DOHH2 (cell line): ENCODE measurements around the gene FBLN7.
"Not testable (repeated sequence)": the region's sequence is repeated elsewhere in the genome, so short reads cannot be mapped to it uniquely, and the experiment has no call there.

ENCODE experiments used
- H3F3A ChIP-seq: fragments of 200-600 bp; sonication (generic), shearing (Covaris generic); 2 replicates; pipeline ENCODE4 v1.6.0; 2016; ENCODE audit warnings: antibody characterized with exemption, mild to moderate bottlenecking; ENCODE audit not compliant: control insufficient read depth, insufficient read depth
- H3K27ac ChIP-seq: fragments of 200-600 bp; sonication (generic); 2 replicates; pipeline ENCODE4 v1.5.1; 2014; ENCODE audit warnings: low read depth, mild to moderate bottlenecking, low read length, moderate library complexity
- H3K27me3 ChIP-seq: fragments of 200-600 bp; sonication (generic); 2 replicates; pipeline ENCODE4 v1.6.1; 2014; ENCODE audit warnings: mild to moderate bottlenecking, low read length, mixed read lengths; ENCODE audit not compliant: control insufficient read depth
- H3K36me3 ChIP-seq: fragments of 200-600 bp; sonication (generic); 2 replicates; pipeline ENCODE4 v1.6.1; 2014; ENCODE audit warnings: mild to moderate bottlenecking, low read length, moderate library complexity, mixed read lengths; ENCODE audit not compliant: control insufficient read depth
- H3K4me1 ChIP-seq: fragments of 200-600 bp; sonication (generic); 2 replicates; pipeline ENCODE4 v1.6.1; 2014; ENCODE audit warnings: mild to moderate bottlenecking, low read length, mixed read lengths; ENCODE audit not compliant: control insufficient read depth
- H3K4me2 ChIP-seq: fragments of 200-600 bp; sonication (generic); 2 replicates; pipeline ENCODE4 v1.6.0; 2014; ENCODE audit warnings: mild to moderate bottlenecking, low read length, moderate library complexity
- H3K4me3 ChIP-seq: fragments of 200-600 bp; sonication (generic); 2 replicates; pipeline ENCODE4 v1.5.1; 2014; ENCODE audit warnings: mild to moderate bottlenecking, low read length, mixed read lengths
- H3K79me2 ChIP-seq: fragments of 200-600 bp; sonication (generic); 2 replicates; pipeline ENCODE4 v1.6.1; 2014; ENCODE audit warnings: mild to moderate bottlenecking, low read length, mixed read lengths; ENCODE audit not compliant: control insufficient read depth
- H3K9me2 ChIP-seq: fragments of 200-600 bp; sonication (generic); replicated peaks from 2 replicates; pipeline ENCODE4 v1.6.1; 2014; ENCODE audit warnings: mild to moderate bottlenecking, low read length, mixed read lengths; ENCODE audit not compliant: control insufficient read depth
- H3K9me3 ChIP-seq: fragments of 200-600 bp; sonication (generic); 2 replicates; pipeline ENCODE4 v1.6.1; 2014; ENCODE audit warnings: antibody characterized with exemption, low read length, mixed read lengths; ENCODE audit not compliant: control insufficient read depth, insufficient read depth
- H4K20me1 ChIP-seq: fragments of 200-600 bp; sonication (generic); 2 replicates; pipeline ENCODE4 v1.6.0; 2014; ENCODE audit warnings: low read depth, mild to moderate bottlenecking, antibody characterized with exemption, low read length, moderate library complexity; ENCODE audit not compliant: control insufficient read depth, insufficient read depth
- EZH2phosphoT487 ChIP-seq: fragments of 200-600 bp; sonication (generic); IDR thresholded peaks from 2 replicates; pipeline ENCODE4 v1.6.1; 2017; ENCODE audit warnings: borderline replicate concordance, mild to moderate bottlenecking, antibody characterized with exemption, low read length, moderate library complexity, mixed read lengths
- TF ChIP-seq, protein P1 (sequence below): fragments of 200-600 bp; sonication (generic); IDR thresholded peaks from one replicate; pipeline ENCODE4 v1.5.1; 2014; ENCODE audit warnings: antibody characterized with exemption, mild to moderate bottlenecking, low read depth, low read length; ENCODE audit not compliant: poor library complexity, severe bottlenecking

Gene FBLN7

GRCh38 chr2:112108178-112108832 lies 29.9 kb upstream of the FBLN7 start:
- Histone ChIP-seq H3K9me2 (no peaks in the 10 kb centered on the region), H3K79me2 (no peaks in the 10 kb centered on the region), H3K9me3 (peaks cover 8% of the 10 kb centered on the region; the same call in 1 of the 2 replicates), H3K4me2 (no peak overlapping the region), H3K4me1 (no peaks in the 10 kb centered on the region), H3K4me3 (no peak overlapping the region), H3K27ac (no peak overlapping the region), H3F3A (peaks cover 3% of the 10 kb centered on the region; the same call in 1 of the 2 replicates), H3K36me3 (peaks cover 62% of the 10 kb centered on the region), H4K20me1 (no peaks in the 10 kb centered on the region), H3K27me3 (no peaks in the 10 kb centered on the region)
- no peak for TF ChIP-seq EZH2phosphoT487
- TF ChIP-seq, protein P1, sequence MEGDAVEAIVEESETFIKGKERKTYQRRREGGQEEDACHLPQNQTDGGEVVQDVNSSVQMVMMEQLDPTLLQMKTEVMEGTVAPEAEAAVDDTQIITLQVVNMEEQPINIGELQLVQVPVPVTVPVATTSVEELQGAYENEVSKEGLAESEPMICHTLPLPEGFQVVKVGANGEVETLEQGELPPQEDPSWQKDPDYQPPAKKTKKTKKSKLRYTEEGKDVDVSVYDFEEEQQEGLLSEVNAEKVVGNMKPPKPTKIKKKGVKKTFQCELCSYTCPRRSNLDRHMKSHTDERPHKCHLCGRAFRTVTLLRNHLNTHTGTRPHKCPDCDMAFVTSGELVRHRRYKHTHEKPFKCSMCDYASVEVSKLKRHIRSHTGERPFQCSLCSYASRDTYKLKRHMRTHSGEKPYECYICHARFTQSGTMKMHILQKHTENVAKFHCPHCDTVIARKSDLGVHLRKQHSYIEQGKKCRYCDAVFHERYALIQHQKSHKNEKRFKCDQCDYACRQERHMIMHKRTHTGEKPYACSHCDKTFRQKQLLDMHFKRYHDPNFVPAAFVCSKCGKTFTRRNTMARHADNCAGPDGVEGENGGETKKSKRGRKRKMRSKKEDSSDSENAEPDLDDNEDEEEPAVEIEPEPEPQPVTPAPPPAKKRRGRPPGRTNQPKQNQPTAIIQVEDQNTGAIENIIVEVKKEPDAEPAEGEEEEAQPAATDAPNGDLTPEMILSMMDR = no peak

GRCh38 chr2:112109278-112109677 lies 28.9 kb upstream of the FBLN7 start:
- Histone ChIP-seq H3K4me3 (no peak overlapping the region), H3K4me2 (no peak overlapping the region), H3K27me3 (no peaks in the 10 kb centered on the region), H3K36me3 (peaks cover 57% of the 10 kb centered on the region), H3K9me3 (peaks cover 8% of the 10 kb centered on the region; the same call in 1 of the 2 replicates), H3K79me2 (no peaks in the 10 kb centered on the region), H3K27ac (no peak overlapping the region), H3K9me2 (no peaks in the 10 kb centered on the region), H3F3A (peaks cover 3% of the 10 kb centered on the region; the same call in 1 of the 2 replicates), H3K4me1 (no peaks in the 10 kb centered on the region), H4K20me1 (no peaks in the 10 kb centered on the region)
- no peak for TF ChIP-seq EZH2phosphoT487
- TF ChIP-seq, protein P1 = no peak

DNA sequence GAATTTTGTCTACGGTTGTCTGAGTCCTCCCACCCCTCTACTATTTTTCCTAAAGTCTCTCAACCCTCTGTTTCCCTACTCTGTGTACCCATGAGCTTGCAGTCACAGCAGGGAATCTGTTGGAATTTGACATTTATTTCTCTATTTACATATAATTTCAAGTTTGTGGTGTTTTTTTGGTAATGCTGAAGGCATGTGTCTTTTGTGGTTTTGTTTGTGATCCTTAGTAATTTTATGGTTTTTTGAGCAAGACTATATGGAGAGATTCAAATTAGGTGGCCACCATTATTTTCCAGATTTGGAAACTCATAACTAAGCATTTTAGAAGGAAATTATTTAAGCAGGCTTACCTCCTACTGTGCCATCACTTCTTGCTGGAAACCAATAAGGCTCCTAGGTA lies 27.2 kb upstream of the FBLN7 start:
- Histone ChIP-seq H3K9me3 (peaks cover 8% of the 10 kb centered on the region; the same call in 1 of the 2 replicates), H3F3A (no peaks in the 10 kb centered on the region), H3K27ac (no peak overlapping the region), H3K36me3 (peaks cover 50% of the 10 kb centered on the region), H3K27me3 (no peaks in the 10 kb centered on the region), H3K4me2 (no peak overlapping the region), H3K79me2 (no peaks in the 10 kb centered on the region), H4K20me1 (no peaks in the 10 kb centered on the region), H3K4me3 (no peak overlapping the region), H3K4me1 (no peaks in the 10 kb centered on the region), H3K9me2 (no peaks in the 10 kb centered on the region)
- TF ChIP-seq, protein P1 = no peak
- TF ChIP-seq EZH2phosphoT487 = no peak

DNA sequence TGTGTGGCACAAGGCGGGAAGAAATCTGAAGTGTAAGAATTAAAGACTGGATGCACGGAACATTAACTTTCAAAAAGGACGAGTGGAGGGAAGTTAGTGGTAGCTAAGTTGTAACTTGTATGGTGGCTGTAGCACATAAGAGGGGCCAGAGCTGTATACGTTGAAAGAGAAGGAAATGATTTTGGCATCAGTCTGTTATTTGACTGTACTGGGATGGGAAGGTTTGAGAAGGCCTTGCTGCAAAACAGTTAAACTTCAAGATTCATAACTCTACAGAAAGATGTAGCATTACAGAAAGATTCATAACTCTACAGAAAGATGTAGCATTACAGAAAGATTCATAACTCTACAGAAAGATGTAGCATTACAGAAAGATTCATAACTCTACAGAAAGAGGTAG lies 24.8 kb upstream of the FBLN7 start:
- H3K4me1 ChIP-seq, H4K20me1 ChIP-seq, H3K9me2 ChIP-seq, H3K4me3 ChIP-seq, H3K4me2 ChIP-seq, H3K9me3 ChIP-seq, H3F3A ChIP-seq, H3K79me2 ChIP-seq, H3K27me3 ChIP-seq, H3K27ac ChIP-seq: not testable (repeated sequence)
- peaks cover 42% of the 10 kb centered on the region for H3K36me3 ChIP-seq
